Small intestine (tissue), 7 donors: ENCODE measurements around the gene PRSS33. TPM values are rescaled to one million over a fixed set of nuclear protein-coding genes. Genes with fewer than 3 reads are reported as not detected.

Experiments
- DNase-seq, 2 donors: peaks; one replicate each; pipeline versions ENCODE4 v3.0.0 to v3.0.0-alpha.2; 2013
- FAIRE-seq: peaks from 2 replicates; lab custom pipeline; 2012; peaks lifted over from hg19 to GRCh38; lab: Jason Lieb, UNC
- H3K27ac ChIP-seq, 3 donors: one replicate each; pipeline ENCODE4 v1.5.1; 2013; ENCODE audit warnings: low read length in 2 of 3, mild to moderate bottlenecking in 2 of 3, control low read depth in 1 of 3, inconsistent platforms in 1 of 3, low read depth in 1 of 3, moderate library complexity in 1 of 3
- H3K27me3 ChIP-seq, 3 donors: one replicate each; pipeline ENCODE4 v1.6.1; 2013; ENCODE audit warnings: low read length in 3 of 3, inconsistent platforms in 1 of 3; ENCODE audit not compliant: control insufficient read depth in 3 of 3, insufficient read depth in 3 of 3
- H3K36me3 ChIP-seq, 3 donors: one replicate each; pipeline ENCODE4 v1.6.1; 2013; ENCODE audit warnings: low read length in 3 of 3, inconsistent platforms in 1 of 3, low read depth in 1 of 3, mild to moderate bottlenecking in 1 of 3, moderate library complexity in 1 of 3; ENCODE audit not compliant: control insufficient read depth in 3 of 3, insufficient read depth in 2 of 3
- H3K4me1 ChIP-seq, 3 donors: one replicate each; pipeline ENCODE4 v1.6.1; 2013; ENCODE audit warnings: low read length in 2 of 3, inconsistent platforms in 1 of 3, low read depth in 1 of 3, mild to moderate bottlenecking in 1 of 3, moderate library complexity in 1 of 3; ENCODE audit not compliant: control insufficient read depth in 3 of 3, insufficient read depth in 2 of 3
- H3K4me3 ChIP-seq, 3 donors: one replicate each; pipeline ENCODE4 v1.5.1; 2013; ENCODE audit warnings: low read length in 3 of 3, control low read depth in 1 of 3, inconsistent platforms in 1 of 3, low read depth in 1 of 3, mild to moderate bottlenecking in 1 of 3, moderate library complexity in 1 of 3
- H3K9me3 ChIP-seq, 2 donors: one replicate each; pipeline ENCODE4 v1.6.1; 2013; ENCODE audit warnings: low read depth in 1 of 2, low read length in 1 of 2; ENCODE audit not compliant: control insufficient read depth in 2 of 2, insufficient read depth in 1 of 2
- WGBS, 3 donors: extraction: QIAGEN DNeasy Blood & Tissue Kit; methylation state at CpG; one replicate each; pipeline ENCODE4 v1.1.7; 2013; 5-methylcytosine and 5-hydroxymethylcytosine counted together
- polyA plus RNA-seq, 4 donors: library from polyadenylated mRNA; stranded (reverse) in 3 of 4; unstranded in 1 of 4; fragments of 200-250 nt in 3 of 4; fragments of 120-200 nt in 1 of 4; gene quantifications; one replicate each; pipeline versions ENCODE4 v1.2.1 to v1.2.3, GENCODE V29; 2013
- donor health status: healthy with polysubstance abuse.
- donor health status: control.
- donor health status: control.
- donor health status: Bipolar disorder and iron deficiency.
- donor health status: healthy.

PRSS33 gene
- polyA plus RNA-seq, 4 donors, result 0.03 TPM; not detected in 3

DNA sequence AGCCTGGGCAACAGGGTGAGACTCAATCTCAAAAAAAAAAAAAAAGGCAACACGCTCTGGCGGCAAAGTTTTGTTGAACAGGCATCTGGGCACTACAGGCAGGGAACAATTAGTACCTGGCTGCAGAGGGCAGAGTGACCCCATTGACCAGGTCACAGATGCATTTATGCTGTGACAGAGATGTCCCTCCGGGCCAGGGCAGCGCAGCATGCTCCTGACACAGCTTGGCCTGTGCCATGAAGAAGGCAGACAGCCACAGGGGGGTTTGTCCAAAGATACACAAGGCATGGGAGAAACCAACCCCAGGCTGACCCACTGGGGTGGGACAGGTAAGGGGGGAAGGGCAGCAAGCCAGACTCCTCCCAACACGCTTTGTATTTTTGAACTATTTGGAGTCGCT is 42.6 kb downstream of the PRSS33 start:
- H3K9me3 ChIP-seq, result no peaks in the 10 kb centered on the region
- no peak overlapping the region for H3K27ac ChIP-seq
- H3K4me1 ChIP-seq, result peaks cover 0 to 1% (median 0%) of the 10 kb centered on the region in 3 donors
- peaks cover 0 to 7% (median 0%) of the 10 kb centered on the region in 3 donors for H3K36me3 ChIP-seq
- FAIRE-seq, result no peak
- no peak overlapping the region for H3K4me3 ChIP-seq
- WGBS, 3 donors, result 82 to 93% (median 90%) methylated on average over 6 of the region's 6 CpGs
- peaks cover 0 to 3% (median 0%) of the 10 kb centered on the region in 3 donors for H3K27me3 ChIP-seq
- no peak for DNase-seq

GRCh38 chr16:2743007-2743810 is 44.2 kb downstream of the PRSS33 start:
- DNase-seq (no peak), FAIRE-seq (no peak)
- Histone ChIP-seq H3K36me3 (no peaks in the 10 kb centered on the region), H3K27me3 (peaks cover 0 to 3% (median 0%) of the 10 kb centered on the region in 3 donors), H3K9me3 (no peaks in the 10 kb centered on the region), H3K4me3 (no peak overlapping the region), H3K4me1 (peaks cover 0 to 9% (median 0%) of the 10 kb centered on the region in 3 donors), H3K27ac (no peak overlapping the region)
- WGBS, 3 donors, result 85% methylated on average over 16 to 19 of the region's 19 CpGs

DNA sequence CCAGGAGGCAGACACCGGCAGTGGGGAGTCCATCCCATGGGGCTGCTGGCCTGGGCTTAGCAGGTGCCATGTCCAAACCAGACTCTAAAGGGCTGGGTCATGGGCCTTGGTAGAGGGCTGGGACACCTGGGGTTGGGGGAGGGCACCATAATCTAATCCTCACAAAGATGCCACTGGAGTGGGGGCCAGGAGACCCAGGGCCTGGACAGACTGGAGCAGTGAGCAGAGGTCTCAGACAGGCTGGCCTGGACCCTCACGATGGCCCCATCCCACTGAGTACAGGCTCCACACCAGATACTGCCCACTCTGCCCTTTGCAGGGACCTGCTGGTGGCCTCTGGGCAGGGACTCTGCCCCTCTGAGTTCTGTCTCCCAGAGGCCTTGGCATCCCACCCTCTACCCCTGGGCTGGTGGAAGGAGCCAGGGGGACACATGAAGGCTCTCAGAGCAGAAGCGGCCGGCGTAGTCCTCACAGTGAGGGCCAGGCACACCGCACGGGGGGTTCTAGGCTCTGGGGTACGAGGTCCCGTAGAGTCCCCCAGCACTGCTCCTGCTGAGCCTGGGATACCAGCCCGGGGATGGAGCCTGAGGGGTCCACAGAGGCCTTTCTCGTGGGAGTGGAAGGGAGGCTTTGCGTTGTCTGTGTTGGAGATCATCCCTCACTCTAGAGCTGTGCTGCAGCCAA is 44.9 kb downstream of the PRSS33 start:
- H3K4me3 ChIP-seq, result no peak overlapping the region
- DNase-seq, result no peak
- no peak for FAIRE-seq
- H3K4me1 ChIP-seq, result peaks cover 0 to 9% (median 0%) of the 10 kb centered on the region in 3 donors
- no peaks in the 10 kb centered on the region for H3K36me3 ChIP-seq
- H3K9me3 ChIP-seq, result no peaks in the 10 kb centered on the region
- 92 to 95% (median 93%) methylated on average over 12 of the region's 12 CpGs for WGBS, 3 donors
- no peak overlapping the region for H3K27ac ChIP-seq
- peaks cover 0 to 3% (median 0%) of the 10 kb centered on the region in 3 donors for H3K27me3 ChIP-seq

- Histone ChIP-seq H3K4me1 (peaks cover 0 to 9% (median 0%) of the 10 kb centered on the region in 3 donors), H3K27ac (no peak overlapping the region), H3K9me3 (no peaks in the 10 kb centered on the region), H3K36me3 (no peaks in the 10 kb centered on the region), H3K4me3 (no peak overlapping the region), H3K27me3 (peaks cover 0 to 3% (median 0%) of the 10 kb centered on the region in 3 donors)
- 89 to 93% (median 92%) methylated on average over 4 of the region's 4 CpGs for WGBS, 3 donors
- FAIRE-seq (no peak), DNase-seq (no peak)
Measured at GRCh38 chr16:2741168-2741567, 46.2 kb downstream of the PRSS33 start.

DNA sequence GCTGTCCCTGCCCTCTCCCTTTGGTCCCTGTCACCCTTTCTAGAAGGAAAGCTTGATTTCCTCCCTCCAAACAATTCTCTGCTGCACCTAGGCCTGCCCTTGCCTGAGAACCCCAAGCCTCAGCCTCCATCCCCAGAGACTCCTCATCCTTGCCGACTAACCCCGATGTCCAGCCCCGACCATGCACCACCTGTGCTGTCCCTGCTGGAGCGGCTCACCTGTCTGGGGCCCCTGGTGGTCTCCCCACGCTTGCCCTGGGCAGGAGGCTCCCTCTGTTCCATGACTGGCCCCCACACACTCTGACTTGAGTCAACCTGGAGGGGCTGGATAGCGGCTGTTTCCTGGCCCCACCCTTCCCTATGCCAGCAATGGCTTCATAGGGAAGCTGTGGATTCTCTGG is 46.9 kb downstream of the PRSS33 start:
- peaks cover 0 to 9% (median 0%) of the 10 kb centered on the region in 3 donors for H3K4me1 ChIP-seq
- no peak for FAIRE-seq
- 87 to 92% (median 92%) methylated on average over 6 of the region's 6 CpGs for WGBS, 3 donors
- peaks cover 0 to 3% (median 0%) of the 10 kb centered on the region in 3 donors for H3K27me3 ChIP-seq
- DNase-seq, result no peak
- H3K36me3 ChIP-seq, result no peaks in the 10 kb centered on the region
- no peak overlapping the region for H3K27ac ChIP-seq
- H3K4me3 ChIP-seq, result no peak overlapping the region
- H3K9me3 ChIP-seq, result no peaks in the 10 kb centered on the region

- H3K9me3 ChIP-seq, result no peaks in the 10 kb centered on the region
- WGBS, 3 donors, result 68 to 71% (median 70%) methylated on average over 6 to 8 of the region's 8 CpGs
- FAIRE-seq (no peak), DNase-seq (no peak)
- peaks cover 0 to 9% (median 0%) of the 10 kb centered on the region in 3 donors for H3K4me1 ChIP-seq
- no peaks in the 10 kb centered on the region for H3K27me3 ChIP-seq
- no peak overlapping the region for H3K27ac ChIP-seq
- H3K36me3 ChIP-seq, result no peaks in the 10 kb centered on the region
- H3K4me3 ChIP-seq, result no peak overlapping the region
Measured at GRCh38 chr16:2739625-2740430, 47.5 kb downstream of the PRSS33 start.

- Histone ChIP-seq H3K36me3 (no peaks in the 10 kb centered on the region), H3K4me3 (no peak overlapping the region), H3K27ac (no peak overlapping the region), H3K27me3 (no peaks in the 10 kb centered on the region), H3K4me1 (peaks cover 0 to 9% (median 0%) of the 10 kb centered on the region in 3 donors), H3K9me3 (no peaks in the 10 kb centered on the region)
- FAIRE-seq (no peak), DNase-seq (no peak)
- 76 to 87% (median 78%) methylated on average over 5 of the region's 5 CpGs for WGBS, 3 donors
Measured at GRCh38 chr16:2738615-2739014, 48.7 kb downstream of the PRSS33 start.

- H3K27me3 ChIP-seq, result no peaks in the 10 kb centered on the region
- WGBS, 3 donors, result 68 to 91% (median 72%) methylated on average over 5 to 7 of the region's 7 CpGs
- peaks cover 0 to 9% (median 0%) of the 10 kb centered on the region in 3 donors for H3K4me1 ChIP-seq
- H3K9me3 ChIP-seq, result no peaks in the 10 kb centered on the region
- no peak overlapping the region for H3K27ac ChIP-seq
- H3K36me3 ChIP-seq, result no peaks in the 10 kb centered on the region
- FAIRE-seq, result no peak
- H3K4me3 ChIP-seq, result no peak overlapping the region
- no peak for DNase-seq
Measured at GRCh38 chr16:2737895-2738418, 49.4 kb downstream of the PRSS33 start.
